HG03135 (cell line): ENCODE results near the gene SRCIN1.
A peak's percentile ranks its signal among the peaks of the same experiment; 100 is the strongest.

Source experiments
- ATAC-seq: cut with Tn5 transposase; IDR thresholded peaks from one replicate; pipeline ENCODE4 v1.9.1; 2021; ENCODE audit warnings: mild to moderate bottlenecking, moderate library complexity; ENCODE audit not compliant: unreplicated experiment

Gene SRCIN1

GRCh38 chr17:38563362-38564253 is 42.1 kb downstream of the SRCIN1 start:
- ATAC-seq: no peak

GRCh38 chr17:38562903-38563302 is 42.8 kb downstream of the SRCIN1 start:
- no peak for ATAC-seq

- ATAC-seq: no peak
Observed at GRCh38 chr17:38562215-38562569, 43.6 kb downstream of the SRCIN1 start.

GRCh38 chr17:38561416-38562214 is 44.1 kb downstream of the SRCIN1 start:
- ATAC-seq: no peak

GRCh38 chr17:38560503-38561318 is 45.0 kb downstream of the SRCIN1 start:
- ATAC-seq: no peak

GRCh38 chr17:38559880-38560230 is 45.9 kb downstream of the SRCIN1 start:
- ATAC-seq: no peak

- ATAC-seq: peak; percentile 64
Observed at GRCh38 chr17:38559051-38559879, 46.5 kb downstream of the SRCIN1 start.

- no peak for ATAC-seq
Observed at GRCh38 chr17:38558728-38559050, 47.1 kb downstream of the SRCIN1 start.

GRCh38 chr17:38557836-38558727 is 47.7 kb downstream of the SRCIN1 start:
- no peak for ATAC-seq

GRCh38 chr17:38557396-38557795 is 48.4 kb downstream of the SRCIN1 start:
- ATAC-seq: no peak

GRCh38 chr17:38556239-38556638 is 49.5 kb downstream of the SRCIN1 start:
- ATAC-seq: no peak

- no peak for ATAC-seq
Observed at GRCh38 chr17:38554430-38555350, 51.1 kb downstream of the SRCIN1 start.

GRCh38 chr17:38552343-38552742 is 53.4 kb downstream of the SRCIN1 start:
- no peak for ATAC-seq

GRCh38 chr17:38551121-38551520 is 54.6 kb downstream of the SRCIN1 start:
- no peak for ATAC-seq

GRCh38 chr17:38550661-38551060 is 55.1 kb downstream of the SRCIN1 start:
- ATAC-seq: no peak

- ATAC-seq: no peak
Observed at GRCh38 chr17:38549285-38549684, 56.5 kb downstream of the SRCIN1 start.

GRCh38 chr17:38547444-38547843 is 58.3 kb downstream of the SRCIN1 start:
- ATAC-seq: no peak

- ATAC-seq: no peak
Observed at GRCh38 chr17:38546396-38546795, 59.4 kb downstream of the SRCIN1 start.
